Measurements from ENCODE around the gene LDAF1. TPM values are rescaled to one million over a fixed set of nuclear protein-coding genes. Genes with fewer than 3 reads are reported as not detected.

Gene LDAF1
- total and polyA plus RNA-seq, 2 of the 8 experiments (the other 6 are each of a cell fraction or from before 2014, with no cell fraction given) = 32.4 to 34.2 TPM

DNA sequence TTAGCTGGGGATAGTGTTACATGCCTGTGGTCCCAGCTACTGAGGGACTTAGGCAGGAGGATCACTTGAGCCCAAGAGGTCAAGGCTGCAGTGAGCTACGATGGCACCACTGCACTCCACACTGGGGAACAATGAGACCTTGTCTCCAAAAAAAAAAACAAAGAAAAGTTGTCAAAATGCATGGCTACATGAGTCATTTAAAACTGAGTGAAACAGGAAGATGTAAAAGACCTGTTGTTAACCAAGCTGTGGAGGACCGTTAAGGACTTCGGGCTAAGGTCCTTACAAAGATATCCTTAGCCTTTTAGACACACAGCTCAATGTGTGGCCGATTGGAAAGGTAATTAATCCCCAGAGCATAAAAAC is 27.8 kb downstream of the LDAF1 start:
- no peak overlapping the region for H3K4me3 ChIP-seq (ENCODE audit: extremely low read depth in 1 of 4, insufficient read depth in 2 of 4, low read depth in 3 of 4, low read length in 4 of 4)
- H3K27ac ChIP-seq (ENCODE audit: low read depth, low read length) = no peak overlapping the region
- WGBS, 2 experiments (ENCODE audit: extremely low coverage in 1 of 2, insufficient coverage in 1 of 2, insufficient read length in 1 of 2, insufficient replicate concordance in 2 of 2, low coverage in 1 of 2, low lambda C conversion rate in 2 of 2, missing lambda C conversion rate in 1 of 2) = 93% methylated on average over 4 of the region's 4 CpGs; no CpG with 5 or more reads in 1 of the 2 experiments
- no peak overlapping the region for H2BK5ac ChIP-seq (ENCODE audit: low read depth, low read length)
- FAIRE-seq = no peak
- H3K36me3 ChIP-seq (ENCODE audit: control insufficient read depth in 2 of 4, insufficient read depth in 4 of 4, low read length in 3 of 4) = peaks cover 0 to 15% (median 9%) of the 10 kb centered on the region in 4 experiments; a peak in 7 of 8 replicates
- H3K18ac ChIP-seq (ENCODE audit: extremely low read depth, low read length) = no peak overlapping the region
- H2BK20ac ChIP-seq (ENCODE audit: low read length) = no peak overlapping the region
- ChIA-PET POLR2A (ENCODE audit: partially characterized antibody) (interaction anchor here (1.0 kb wide), 1 partner anchor 15 kb away, joined by 3 read pairs; no protein-coding TSS in a partner anchor), CTCF (ENCODE audit: partially characterized antibody) (interaction anchor here (0.6 to 5.1 kb wide), 7 partner anchors 26 to 336 kb away, joined by 3 to 20 read pairs (median 3); partner anchors contain the start of gene CRYM)
- TF ChIP-seq, protein P1, sequence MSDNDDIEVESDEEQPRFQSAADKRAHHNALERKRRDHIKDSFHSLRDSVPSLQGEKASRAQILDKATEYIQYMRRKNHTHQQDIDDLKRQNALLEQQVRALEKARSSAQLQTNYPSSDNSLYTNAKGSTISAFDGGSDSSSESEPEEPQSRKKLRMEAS (IDR thresholded peaks at IDR 0.05) = no peak
- TF ChIP-seq NANOG (IDR thresholded peaks at IDR 0.05; ENCODE audit: insufficient read depth, low read depth, low read length, poor library complexity, severe bottlenecking) (no peak), SP2 (IDR thresholded peaks at IDR 0.05; ENCODE audit: low read length) (no peak), SP1 (IDR thresholded peaks at IDR 0.05; ENCODE audit: low read depth, low read length) (no peak), SIN3A (conservative IDR thresholded peaks at IDR 0.05 in 1 of 2, IDR thresholded peaks at IDR 0.05 in 1 of 2; ENCODE audit: low read depth in 1 of 2, low read length in 2 of 2) (no peak), POU5F1 (IDR thresholded peaks at IDR 0.05; ENCODE audit: low read depth, low read length) (no peak), CHD1 (IDR thresholded peaks at IDR 0.05; ENCODE audit: low read depth, low read length) (no peak), BCL11A (IDR thresholded peaks at IDR 0.05; ENCODE audit: low read depth in 2 of 2, low read length in 2 of 2) (no peak), FOSL1 (IDR thresholded peaks at IDR 0.05; ENCODE audit: insufficient read depth, low read depth, low read length) (no peak), RNF2 (IDR thresholded peaks at IDR 0.05; ENCODE audit: borderline replicate concordance, low read depth, low read length, missing control alignments, poor library complexity, severe bottlenecking) (no peak), RBBP5 (IDR thresholded peaks at IDR 0.05; ENCODE audit: borderline replicate concordance, low read depth, low read length) (no peak)
- TF ChIP-seq, protein P2, sequence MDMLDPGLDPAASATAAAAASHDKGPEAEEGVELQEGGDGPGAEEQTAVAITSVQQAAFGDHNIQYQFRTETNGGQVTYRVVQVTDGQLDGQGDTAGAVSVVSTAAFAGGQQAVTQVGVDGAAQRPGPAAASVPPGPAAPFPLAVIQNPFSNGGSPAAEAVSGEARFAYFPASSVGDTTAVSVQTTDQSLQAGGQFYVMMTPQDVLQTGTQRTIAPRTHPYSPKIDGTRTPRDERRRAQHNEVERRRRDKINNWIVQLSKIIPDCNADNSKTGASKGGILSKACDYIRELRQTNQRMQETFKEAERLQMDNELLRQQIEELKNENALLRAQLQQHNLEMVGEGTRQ (IDR thresholded peaks at IDR 0.05; ENCODE audit: low read length) = no peak
- DNase-seq (ENCODE audit: low read depth in 1 of 2, low spot score in 2 of 2) = no peak
- no peak overlapping the region for H3K9ac ChIP-seq (replicated peaks in 1 of 4; ENCODE audit: extremely low read depth in 1 of 4, low read depth in 3 of 4, low read length in 3 of 4)
- H3K23me2 ChIP-seq (ENCODE audit: low read depth, low read length) = no peaks in the 10 kb centered on the region
- H2BK15ac ChIP-seq (ENCODE audit: low read length) = no peak overlapping the region
- no peak overlapping the region for H3K14ac ChIP-seq (ENCODE audit: insufficient read length)
- no peak overlapping the region for H3K4me2 ChIP-seq (ENCODE audit: insufficient read depth in 1 of 2, low read depth in 2 of 2, low read length in 2 of 2)
- no peaks in the 10 kb centered on the region for H4K20me1 ChIP-seq (replicated peaks in 1 of 2; ENCODE audit: control insufficient read depth in 1 of 2, insufficient read depth in 2 of 2, low read length in 2 of 2)
- no peak overlapping the region for H3K23ac ChIP-seq (ENCODE audit: insufficient read length)
- H3K79me2 ChIP-seq (ENCODE audit: control insufficient read depth in 1 of 2, insufficient read depth in 2 of 2, low read length in 2 of 2) = no peaks in the 10 kb centered on the region
- no peak overlapping the region for H3K56ac ChIP-seq (replicated peaks; ENCODE audit: insufficient read length, low read depth, low read length)
- H2BK120ac ChIP-seq (replicated peaks; ENCODE audit: low read depth, low read length) = no peak overlapping the region
- H3K4me1 ChIP-seq (replicated peaks in 1 of 4; ENCODE audit: control insufficient read depth in 3 of 4, insufficient read depth in 4 of 4, low read length in 3 of 4) = no peaks in the 10 kb centered on the region
- H2BK12ac ChIP-seq (ENCODE audit: low read depth, low read length) = no peak overlapping the region
- H3K27me3 ChIP-seq (replicated peaks in 1 of 4; ENCODE audit: control insufficient read depth in 3 of 4, extremely low read depth in 1 of 4, insufficient read depth in 3 of 4, low read length in 3 of 4) = peaks cover 0 to 2% (median 0%) of the 10 kb centered on the region in 4 experiments; a peak in 2 of 7 replicates
- H4K8ac ChIP-seq (ENCODE audit: extremely low read depth, insufficient read depth, low read length) = no peak overlapping the region
- H4K5ac ChIP-seq (ENCODE audit: insufficient read length, low read depth, low read length) = no peak overlapping the region
- no peak overlapping the region for H2AFZ ChIP-seq (ENCODE audit: low read length)
- H3K79me1 ChIP-seq (ENCODE audit: low read depth, low read length) = no peaks in the 10 kb centered on the region
- H4K91ac ChIP-seq (replicated peaks; ENCODE audit: insufficient read length, low read length) = no peak overlapping the region
- H3K9me3 ChIP-seq (ENCODE audit: insufficient read depth in 2 of 2, low read depth in 1 of 2, low read length in 1 of 2) = peaks cover 8% of the 10 kb centered on the region in 2 experiments
- no peak overlapping the region for H2AK5ac ChIP-seq (ENCODE audit: low read depth, low read length)
- no peak overlapping the region for H3K4ac ChIP-seq (replicated peaks; ENCODE audit: insufficient read length, low read depth, low read length)

Measured in H1 (cell line).